ENCODE measurements around the gene PROSER3. TPM values are rescaled to one million over a fixed set of nuclear protein-coding genes. Genes with fewer than 3 reads are reported as not detected.
A peak's percentile ranks its signal among the peaks of the same experiment; 100 is the strongest.

The PROSER3 gene
- polyA plus RNA-seq, 1 donor (not counting 4 experiments of a cell fraction or from before 2014, with no cell fraction given), result 5.5 TPM

DNA sequence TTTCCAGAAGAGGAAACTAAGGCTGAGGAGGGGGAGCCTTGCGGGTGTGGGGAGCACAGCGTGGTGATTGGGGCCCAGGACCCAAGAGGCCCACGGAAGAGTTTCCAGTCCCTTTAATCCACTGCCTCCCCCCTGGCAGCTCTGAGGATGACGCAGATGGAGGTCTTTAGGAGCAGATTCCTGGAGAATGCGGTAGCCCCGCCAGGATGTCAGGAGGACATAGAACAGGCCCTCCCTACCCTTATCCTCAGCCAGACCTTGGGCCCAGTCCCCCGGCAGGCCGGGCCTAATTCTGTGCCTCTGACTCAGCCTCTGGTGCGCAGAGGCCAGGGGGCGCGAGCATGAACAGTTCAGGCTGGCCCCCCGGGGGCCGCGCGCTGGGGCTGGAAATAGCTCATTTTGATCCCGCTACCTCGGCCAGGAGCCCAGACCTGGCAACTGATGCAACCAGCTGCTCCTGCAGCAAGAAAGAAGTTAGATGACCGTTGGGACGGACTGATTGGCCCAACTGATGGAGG is 686 bp upstream of the PROSER3 start:
- dilution Hi-C loops (cut with MboI; ENCODE audit: extremely low pct_ligation_motif_present, low sequenced_read_pairs), result no loop called here
- Histone ChIP-seq H3K36me3 (ENCODE audit: control insufficient read depth in 2 of 2, extremely low read depth in 1 of 2, insufficient read depth in 2 of 2, low read length in 2 of 2) (peaks cover 17 to 20% of the 10 kb centered on the region in 2 experiments), H3K4me1 (ENCODE audit: control insufficient read depth, extremely low read depth, insufficient read depth, low read length) (peaks cover 23% of the 10 kb centered on the region), H3K4me3 (ENCODE audit: control insufficient read depth in 2 of 3, extremely low read depth in 1 of 3, insufficient read depth in 2 of 3, low read depth in 1 of 3, low read length in 3 of 3) (peak overlapping the region; percentile 53 to 92 (median 65)), H3K4me2 (ENCODE audit: control insufficient read depth, extremely low read depth, insufficient read depth, low read depth, low read length) (peak overlapping the region; percentile 82), H4K20me1 (ENCODE audit: control insufficient read depth, extremely low read depth, insufficient read depth, low read length) (no peaks in the 10 kb centered on the region), H3K9me3 (ENCODE audit: control insufficient read depth, low read depth, low read length) (no peaks in the 10 kb centered on the region), H2AFZ (ENCODE audit: control insufficient read depth, low read length) (peak overlapping the region; percentile 15), H3K9ac (ENCODE audit: control insufficient read depth, extremely low read depth, insufficient read depth, low read length) (peak overlapping the region; percentile 52), H3K27ac (ENCODE audit: control insufficient read depth, insufficient read depth, low read length) (peak overlapping the region; percentile 43), H3K27me3 (ENCODE audit: control insufficient read depth, extremely low read depth, insufficient read depth, low read length) (no peaks in the 10 kb centered on the region), H3K9me1 (ENCODE audit: control insufficient read depth, extremely low read depth, insufficient read depth, low read length) (no peaks in the 10 kb centered on the region), H3K79me2 (ENCODE audit: control insufficient read depth, insufficient read depth, low read length) (peaks cover 20% of the 10 kb centered on the region)
- no peak for TF ChIP-seq EZH2 (IDR thresholded peaks at IDR 0.05; ENCODE audit: low read length)
- TF ChIP-seq, protein P1, sequence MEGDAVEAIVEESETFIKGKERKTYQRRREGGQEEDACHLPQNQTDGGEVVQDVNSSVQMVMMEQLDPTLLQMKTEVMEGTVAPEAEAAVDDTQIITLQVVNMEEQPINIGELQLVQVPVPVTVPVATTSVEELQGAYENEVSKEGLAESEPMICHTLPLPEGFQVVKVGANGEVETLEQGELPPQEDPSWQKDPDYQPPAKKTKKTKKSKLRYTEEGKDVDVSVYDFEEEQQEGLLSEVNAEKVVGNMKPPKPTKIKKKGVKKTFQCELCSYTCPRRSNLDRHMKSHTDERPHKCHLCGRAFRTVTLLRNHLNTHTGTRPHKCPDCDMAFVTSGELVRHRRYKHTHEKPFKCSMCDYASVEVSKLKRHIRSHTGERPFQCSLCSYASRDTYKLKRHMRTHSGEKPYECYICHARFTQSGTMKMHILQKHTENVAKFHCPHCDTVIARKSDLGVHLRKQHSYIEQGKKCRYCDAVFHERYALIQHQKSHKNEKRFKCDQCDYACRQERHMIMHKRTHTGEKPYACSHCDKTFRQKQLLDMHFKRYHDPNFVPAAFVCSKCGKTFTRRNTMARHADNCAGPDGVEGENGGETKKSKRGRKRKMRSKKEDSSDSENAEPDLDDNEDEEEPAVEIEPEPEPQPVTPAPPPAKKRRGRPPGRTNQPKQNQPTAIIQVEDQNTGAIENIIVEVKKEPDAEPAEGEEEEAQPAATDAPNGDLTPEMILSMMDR (optimal IDR thresholded peaks at IDR 0.05 in 1 of 3, IDR thresholded peaks at IDR 0.05 in 1 of 3, conservative IDR thresholded peaks at IDR 0.05 in 1 of 3; ENCODE audit: extremely low read depth in 1 of 3, insufficient read depth in 2 of 3, low read length in 3 of 3), result no peak
- no peak for FAIRE-seq
- DNase-seq (ENCODE audit: low read depth, low spot score), result no peak

DNA sequence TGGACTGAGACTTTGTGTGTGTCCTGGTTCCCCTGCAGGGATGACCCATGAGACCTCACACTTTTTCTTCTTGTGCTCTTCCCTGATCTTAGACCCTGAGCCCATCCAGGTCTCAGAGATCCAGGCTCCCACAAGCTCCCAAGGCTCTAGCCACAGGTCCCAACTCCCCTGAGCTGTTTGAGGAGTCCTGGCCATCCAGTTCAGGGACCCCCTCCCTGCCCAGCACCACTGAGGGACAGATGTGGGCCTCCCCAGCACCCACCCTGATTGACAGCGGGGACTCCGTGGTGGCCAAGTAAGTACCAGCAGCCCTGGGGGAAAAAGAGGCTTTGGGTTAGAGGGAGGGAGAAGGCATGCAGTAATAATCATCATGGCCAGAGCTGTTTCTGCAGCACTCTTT is 1.7 kb downstream of the PROSER3 start:
- peak overlapping the region; percentile 84 for H3K4me2 ChIP-seq (ENCODE audit: control insufficient read depth, extremely low read depth, insufficient read depth, low read depth, low read length)
- no peak for FAIRE-seq
- no peaks in the 10 kb centered on the region for H3K9me3 ChIP-seq (ENCODE audit: control insufficient read depth, low read depth, low read length)
- peaks cover 20% of the 10 kb centered on the region for H3K79me2 ChIP-seq (ENCODE audit: control insufficient read depth, insufficient read depth, low read length)
- H3K4me3 ChIP-seq (ENCODE audit: control insufficient read depth in 2 of 3, extremely low read depth in 1 of 3, insufficient read depth in 2 of 3, low read depth in 1 of 3, low read length in 3 of 3), result peak overlapping the region in 1 of 3 experiments; percentile 1
- H4K20me1 ChIP-seq (ENCODE audit: control insufficient read depth, extremely low read depth, insufficient read depth, low read length), result no peaks in the 10 kb centered on the region
- DNase-seq (ENCODE audit: low read depth, low spot score), result no peak
- TF ChIP-seq EZH2 (IDR thresholded peaks at IDR 0.05; ENCODE audit: low read length), result no peak
- TF ChIP-seq, protein P1 (optimal IDR thresholded peaks at IDR 0.05 in 1 of 3, IDR thresholded peaks at IDR 0.05 in 1 of 3, conservative IDR thresholded peaks at IDR 0.05 in 1 of 3; ENCODE audit: extremely low read depth in 1 of 3, insufficient read depth in 2 of 3, low read length in 3 of 3), result no peak
- dilution Hi-C loops (cut with MboI; ENCODE audit: extremely low pct_ligation_motif_present, low sequenced_read_pairs), result no loop called here
- H3K36me3 ChIP-seq (ENCODE audit: control insufficient read depth in 2 of 2, extremely low read depth in 1 of 2, insufficient read depth in 2 of 2, low read length in 2 of 2), result peaks cover 5 to 16% of the 10 kb centered on the region in 2 experiments
- H3K27ac ChIP-seq (ENCODE audit: control insufficient read depth, insufficient read depth, low read length), result no peak overlapping the region
- peak overlapping the region; percentile 15 for H3K9ac ChIP-seq (ENCODE audit: control insufficient read depth, extremely low read depth, insufficient read depth, low read length)
- no peaks in the 10 kb centered on the region for H3K27me3 ChIP-seq (ENCODE audit: control insufficient read depth, extremely low read depth, insufficient read depth, low read length)
- H3K4me1 ChIP-seq (ENCODE audit: control insufficient read depth, extremely low read depth, insufficient read depth, low read length), result peaks cover 23% of the 10 kb centered on the region
- H2AFZ ChIP-seq (ENCODE audit: control insufficient read depth, low read length), result no peak overlapping the region
- no peaks in the 10 kb centered on the region for H3K9me1 ChIP-seq (ENCODE audit: control insufficient read depth, extremely low read depth, insufficient read depth, low read length)

All from keratinocyte (primary cell).